Heart right ventricle (tissue), 16 donors: Measurements from ENCODE around the gene IKBKE. TPM values are rescaled to one million over a fixed set of nuclear protein-coding genes. Genes with fewer than 3 reads are reported as not detected.

Source experiments
- ATAC-seq, 8 donors: fragments of 200-7000 bp; cut with Tn5 transposase; one replicate each; pipeline ENCODE4 v1.9.1; 2020; ENCODE audit warnings: mild to moderate bottlenecking in 8 of 8, moderate library complexity in 8 of 8, moderate number of reproducible peaks in 1 of 8
- DNase-seq, 2 donors: peaks; one replicate each; pipeline ENCODE4 v3.0.0-alpha.2; 2020
- H3K27ac ChIP-seq, 10 donors: fragments of 200-600 bp; sonication (generic) in 2 of 10; one replicate each; pipeline versions ENCODE4 v1.5.0 to v1.8.0; 2020 to 2022; ENCODE audit warnings: mild to moderate bottlenecking in 3 of 10
- H3K27me3 ChIP-seq, 7 donors: fragments of 200-600 bp; one replicate each; pipeline ENCODE4 v1.8.0; 2021 to 2022; ENCODE audit warnings: mild to moderate bottlenecking in 2 of 7
- H3K36me3 ChIP-seq, 9 donors: fragments of 200-600 bp; sonication (generic) in 1 of 9; one replicate each; pipeline versions ENCODE4 v1.5.0 to v1.8.0; 2020 to 2022; ENCODE audit warnings: mild to moderate bottlenecking in 2 of 9
- H3K4me1 ChIP-seq, 9 donors: fragments of 200-600 bp; sonication (generic) in 1 of 9; one replicate each; pipeline versions ENCODE4 v1.5.0 to v1.8.0; 2020 to 2022; ENCODE audit warnings: mild to moderate bottlenecking in 4 of 9
- H3K4me3 ChIP-seq, 10 donors: fragments of 200-600 bp; sonication (generic) in 2 of 10; one replicate each; pipeline versions ENCODE4 v1.5.0 to v1.8.0; 2020 to 2022; ENCODE audit warnings: mild to moderate bottlenecking in 7 of 10, moderate library complexity in 2 of 10
- H3K9me3 ChIP-seq, 11 donors: fragments of 200-600 bp in 10 of 11; sonication (generic) in 2 of 11; one replicate each; pipeline versions ENCODE4 v1.5.0 to v1.8.0; 2013 to 2022; ENCODE audit warnings: mild to moderate bottlenecking in 2 of 11, control low read depth in 1 of 11, moderate library complexity in 1 of 11
- WGBS, 2 donors: extraction: QIAGEN DNeasy Blood & Tissue Kit; methylation state at CpG; one replicate each; pipeline ENCODE4 v1.1.7; 2013; ENCODE audit warnings: inconsistent platforms in 1 of 2; 5-methylcytosine and 5-hydroxymethylcytosine counted together
- intact Hi-C, 10 donors: fragments of 100-400 bp; cut with DNase I; formaldehyde crosslinking; loops; one replicate each; pipeline versions ENCODE4 v1.11.1 to v1.14.2; 2022
- polyA plus RNA-seq, 2 donors: library from polyadenylated mRNA; stranded (reverse); fragments of 200-250 nt; gene quantifications; one replicate each; pipeline ENCODE4 v1.2.3, GENCODE V29; 2013
- total RNA-seq, 10 donors: library from RNA; stranded (reverse); fragmentation: NEBNext Ultra II Directional in 3 of 10; extraction: Animal tissue kit (Norgen Biotek cat#: 25700) in 3 of 10; gene quantifications; one replicate each; pipeline versions ENCODE4 v1.2.1 to v1.2.4, GENCODE V29; 2021 to 2023
- TF ChIP-seq, protein P1 (sequence below), 9 donors: fragments of 200-600 bp; sonication (generic) in 2 of 9; IDR thresholded peaks; one replicate each; pipeline versions ENCODE4 v1.5.0 to v1.8.0; 2021 to 2022; ENCODE audit warnings: antibody characterized with exemption in 9 of 9, mild to moderate bottlenecking in 5 of 9, moderate library complexity in 1 of 9
- donor health status: Arrhythmogenic right ventricular cardiomyopathy.
- donor health status: ischemic (EF 13 %, LVEDD 7.1; RV severe dilation, severe dysfunction).
- donor health status: healthy with polysubstance abuse.
- donor health status: DM: no; HTN: yes; CAD: no.
- donor health status: DM: no; HTN: no; CAD: no.
- donor health status: ischemic (EF 25% LVEDD 6.9; RV normal size, moderate dysfunction).
- donor health status: ischemic (EF 25% LVEDD 5.7; RV mildly dilated, moderate dysfunction).
- donor health status: healthy.
- donor health status: DM: yes; HTN: yes; CAD: no.
- donor health status: Ischemic cardiomyopathy.
- donor health status: ischemic (EF 35%, LVEDD 5.7; RV mildly dilated, moderate dysfunction).
- donor health status: nonischemic (EF 11% LVEDD 7.7; RV severe dilation, severe dysfunction).
- donor health status: DM: yes; HTN: yes; CAD: no.
- donor health status: PGD.
- donor health status: ischemic (EF 29% LVEDD 5.4; RV normal size, mild dysfunction).
- donor health status: nonischemic (EF 23%, LVEDD 6.1; RV moderate dilation, normal function).

Gene IKBKE
- total and polyA plus RNA-seq, 12 donors = 0.29 to 5.4 (median 0.79) TPM

DNA sequence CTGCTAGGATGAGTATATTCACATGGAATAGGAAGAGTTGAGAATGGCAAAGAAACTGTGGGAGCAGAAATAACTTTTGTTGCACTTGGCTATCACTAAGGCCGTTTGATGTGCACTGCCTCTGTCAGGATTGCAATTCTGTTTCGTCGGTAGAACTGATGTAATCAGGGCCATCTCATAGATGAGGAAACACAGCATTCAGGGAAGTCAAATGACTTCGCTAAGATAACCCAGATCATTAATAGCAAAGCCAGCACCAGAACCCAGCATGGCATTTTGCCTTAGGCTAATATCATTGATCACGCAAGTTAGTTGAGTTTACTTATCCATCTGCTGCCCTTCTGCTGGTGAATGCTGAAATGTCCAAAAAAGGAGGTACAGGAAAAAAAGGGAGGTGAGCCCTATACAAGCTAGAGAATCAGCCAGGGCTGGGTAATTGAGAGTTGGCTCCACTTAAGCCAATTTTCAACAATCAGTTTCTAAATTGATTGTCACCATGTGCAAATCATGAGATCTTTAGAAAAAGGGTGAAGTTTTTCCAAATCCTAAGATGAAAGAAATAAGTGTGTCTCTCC is 44.6 kb downstream of the IKBKE start:
- peaks cover 0 to 44% (median 20%) of the 10 kb centered on the region in 9 donors for H3K4me1 ChIP-seq
- no peaks in the 10 kb centered on the region for H3K36me3 ChIP-seq
- 78 to 85% methylated on average over 5 of the region's 5 CpGs for WGBS, 2 donors
- no peaks in the 10 kb centered on the region for H3K9me3 ChIP-seq
- H3K27ac ChIP-seq = no peak overlapping the region
- ATAC-seq = no peak
- TF ChIP-seq, protein P1, sequence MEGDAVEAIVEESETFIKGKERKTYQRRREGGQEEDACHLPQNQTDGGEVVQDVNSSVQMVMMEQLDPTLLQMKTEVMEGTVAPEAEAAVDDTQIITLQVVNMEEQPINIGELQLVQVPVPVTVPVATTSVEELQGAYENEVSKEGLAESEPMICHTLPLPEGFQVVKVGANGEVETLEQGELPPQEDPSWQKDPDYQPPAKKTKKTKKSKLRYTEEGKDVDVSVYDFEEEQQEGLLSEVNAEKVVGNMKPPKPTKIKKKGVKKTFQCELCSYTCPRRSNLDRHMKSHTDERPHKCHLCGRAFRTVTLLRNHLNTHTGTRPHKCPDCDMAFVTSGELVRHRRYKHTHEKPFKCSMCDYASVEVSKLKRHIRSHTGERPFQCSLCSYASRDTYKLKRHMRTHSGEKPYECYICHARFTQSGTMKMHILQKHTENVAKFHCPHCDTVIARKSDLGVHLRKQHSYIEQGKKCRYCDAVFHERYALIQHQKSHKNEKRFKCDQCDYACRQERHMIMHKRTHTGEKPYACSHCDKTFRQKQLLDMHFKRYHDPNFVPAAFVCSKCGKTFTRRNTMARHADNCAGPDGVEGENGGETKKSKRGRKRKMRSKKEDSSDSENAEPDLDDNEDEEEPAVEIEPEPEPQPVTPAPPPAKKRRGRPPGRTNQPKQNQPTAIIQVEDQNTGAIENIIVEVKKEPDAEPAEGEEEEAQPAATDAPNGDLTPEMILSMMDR (IDR thresholded peaks at IDR 0.05) = no peak
- H3K4me3 ChIP-seq = no peak overlapping the region
- peaks cover 0 to 10% (median 0%) of the 10 kb centered on the region in 7 donors for H3K27me3 ChIP-seq
- no peak for DNase-seq
- intact Hi-C loops = no loop called here

DNA sequence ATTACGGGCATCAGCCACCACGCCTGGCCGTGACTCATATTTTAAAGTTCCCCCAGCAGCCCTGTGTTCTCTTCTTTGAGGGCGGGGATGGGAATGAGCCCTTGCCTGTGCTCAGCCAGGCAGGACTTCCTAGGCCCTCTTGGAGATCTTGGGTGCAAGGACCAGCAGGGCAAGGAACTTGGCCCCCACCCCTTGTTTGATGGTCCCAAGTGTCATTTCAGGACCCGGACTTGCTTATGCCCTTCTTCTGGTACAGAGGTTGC is 46.4 kb downstream of the IKBKE start:
- H3K9me3 ChIP-seq = no peaks in the 10 kb centered on the region
- no peak overlapping the region for H3K4me3 ChIP-seq
- peaks cover 0 to 42% (median 20%) of the 10 kb centered on the region in 9 donors for H3K4me1 ChIP-seq
- 66 to 88% methylated on average over 5 of the region's 5 CpGs for WGBS, 2 donors
- TF ChIP-seq, protein P1 (IDR thresholded peaks at IDR 0.05) = no peak
- peaks cover 0 to 4% (median 0%) of the 10 kb centered on the region in 7 donors for H3K27me3 ChIP-seq
- ATAC-seq (no peak), DNase-seq (no peak)
- intact Hi-C loops = no loop called here
- H3K36me3 ChIP-seq = no peaks in the 10 kb centered on the region
- no peak overlapping the region for H3K27ac ChIP-seq

DNA sequence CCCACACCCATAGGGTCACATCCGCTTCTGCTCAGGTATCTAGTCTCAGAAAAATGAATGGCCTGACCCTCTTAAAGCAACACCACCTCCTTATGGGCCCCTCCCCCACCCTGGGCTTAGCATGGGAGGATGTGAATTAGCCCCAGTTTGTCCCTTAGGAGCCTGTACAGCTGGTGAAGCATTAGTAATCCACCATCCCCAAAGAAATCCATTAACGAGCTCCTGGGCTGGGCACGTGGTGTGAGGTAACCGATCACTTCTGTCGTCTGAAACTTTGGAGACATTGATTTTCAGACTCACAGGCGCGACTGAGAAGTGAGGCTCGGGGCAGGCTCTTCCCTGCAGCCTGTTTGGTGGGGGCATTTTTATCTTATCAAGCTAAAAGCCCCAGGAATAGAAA is 47.5 kb downstream of the IKBKE start:
- ATAC-seq (no peak), DNase-seq (no peak)
- intact Hi-C loops = no loop called here
- no peak overlapping the region for H3K27ac ChIP-seq
- H3K36me3 ChIP-seq = no peaks in the 10 kb centered on the region
- H3K4me1 ChIP-seq = peaks cover 0 to 32% (median 10%) of the 10 kb centered on the region in 9 donors
- TF ChIP-seq, protein P1 (IDR thresholded peaks at IDR 0.05) = no peak
- no peaks in the 10 kb centered on the region for H3K9me3 ChIP-seq
- H3K4me3 ChIP-seq = no peak overlapping the region
- peaks cover 0 to 4% (median 0%) of the 10 kb centered on the region in 7 donors for H3K27me3 ChIP-seq
- WGBS, 2 donors = 67 to 73% methylated on average over 8 of the region's 8 CpGs

DNA sequence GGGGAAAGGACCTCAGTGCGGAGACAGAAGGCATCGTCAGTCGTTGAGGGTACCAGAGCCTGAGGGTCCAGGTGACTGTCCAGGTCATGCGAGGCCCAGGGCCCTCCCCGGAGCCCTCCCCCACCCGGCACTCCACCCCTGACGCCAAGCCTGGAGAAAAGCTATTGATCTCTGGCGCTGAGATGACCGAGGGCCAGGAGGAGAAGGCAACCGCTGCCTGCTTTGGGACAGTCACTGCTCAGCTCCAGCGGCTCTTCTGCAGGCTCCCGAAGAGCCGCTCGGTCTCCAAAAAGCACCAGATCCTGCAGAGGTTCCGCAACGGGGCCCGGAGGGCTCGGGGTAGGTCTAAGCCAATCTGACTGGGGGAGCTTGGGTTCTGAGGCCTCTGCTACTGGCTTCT is 47.9 kb downstream of the IKBKE start:
- Histone ChIP-seq H3K4me1 (peaks cover 0 to 27% (median 7%) of the 10 kb centered on the region in 9 donors), H3K27ac (no peak overlapping the region), H3K36me3 (no peaks in the 10 kb centered on the region), H3K4me3 (no peak overlapping the region), H3K9me3 (no peaks in the 10 kb centered on the region), H3K27me3 (peaks cover 0 to 4% (median 0%) of the 10 kb centered on the region in 7 donors)
- WGBS, 2 donors = 73 to 77% methylated on average over 18 of the region's 18 CpGs
- ATAC-seq (no peak), DNase-seq (no peak)
- TF ChIP-seq, protein P1 (IDR thresholded peaks at IDR 0.05) = no peak
- intact Hi-C loops = no loop called here
